Stimulated activated naive CD8-positive, alpha-beta T cell treated with anti-CD3 and anti-CD28 coated beads, Interleukin-15, Interleukin-2, amounts not matched to agents 100 ng/mL and 50 ng/mL, for 24 hours (primary cell): Measurements from ENCODE around the gene DHX35.
A peak's percentile ranks its signal among the peaks of the same experiment; 100 is the strongest.

Experiments used
- H3K27ac Mint-ChIP-seq: one replicate; pipeline ENCODE4 v1.8.0; 2021; ENCODE audit warnings: mild to moderate bottlenecking, mixed read lengths
- H3K27me3 Mint-ChIP-seq: one replicate; pipeline ENCODE4 v1.8.0; 2021; ENCODE audit warnings: mixed read lengths
- H3K36me3 Mint-ChIP-seq: one replicate; pipeline ENCODE4 v1.8.0; 2021; ENCODE audit warnings: low read depth, mixed read lengths
- H3K4me1 Mint-ChIP-seq: one replicate; pipeline ENCODE4 v1.8.0; 2021; ENCODE audit warnings: low read depth, mixed read lengths
- H3K4me3 Mint-ChIP-seq: one replicate; pipeline ENCODE4 v1.8.0; 2021; ENCODE audit warnings: mild to moderate bottlenecking, mixed read lengths
- H3K9me3 Mint-ChIP-seq: one replicate; pipeline ENCODE4 v1.8.0; 2021; ENCODE audit warnings: mixed read lengths

Gene DHX35

GRCh38 chr20:38962044-38962927 lies at the start of gene DHX35:
Gene DHX35, plus strand, starts transcription at chr20:38962344. Its CDS starts 24 bp downstream, at chr20:38962368.
- Mint-ChIP-seq H3K4me3 (peak within 1 kb of the TSS; percentile 95), H3K4me1 (peaks cover 35% of the 10 kb centered on the region), H3K36me3 (peaks cover 25% of the 10 kb centered on the region), H3K27me3 (no peaks in the 10 kb centered on the region), H3K9me3 (no peaks in the 10 kb centered on the region), H3K27ac (peak within 1 kb of the TSS; percentile 97)

GRCh38 chr20:38915355-38915754 lies 46.8 kb upstream of the DHX35 start:
- Mint-ChIP-seq H3K9me3 (no peaks in the 10 kb centered on the region), H3K27ac (no peak overlapping the region), H3K4me1 (no peaks in the 10 kb centered on the region), H3K4me3 (no peak overlapping the region), H3K27me3 (no peaks in the 10 kb centered on the region), H3K36me3 (peaks cover 51% of the 10 kb centered on the region)

GRCh38 chr20:38917657-38918056 lies 44.5 kb upstream of the DHX35 start:
- peaks cover 49% of the 10 kb centered on the region for H3K36me3 Mint-ChIP-seq
- H3K27ac Mint-ChIP-seq, result no peak overlapping the region
- no peaks in the 10 kb centered on the region for H3K9me3 Mint-ChIP-seq

GRCh38 chr20:38918172-38918571 lies 44.0 kb upstream of the DHX35 start:
- Mint-ChIP-seq H3K4me1 (no peaks in the 10 kb centered on the region), H3K4me3 (no peak overlapping the region), H3K36me3 (peaks cover 45% of the 10 kb centered on the region), H3K27ac (no peak overlapping the region), H3K27me3 (no peaks in the 10 kb centered on the region), H3K9me3 (no peaks in the 10 kb centered on the region)

More at GRCh38 chr20:38917657-38918056, 44.5 kb upstream of the DHX35 start:
- Mint-ChIP-seq H3K4me3 (no peak overlapping the region), H3K27me3 (no peaks in the 10 kb centered on the region), H3K4me1 (no peaks in the 10 kb centered on the region)

- Mint-ChIP-seq H3K4me1 (no peaks in the 10 kb centered on the region), H3K4me3 (no peak overlapping the region), H3K27me3 (no peaks in the 10 kb centered on the region), H3K36me3 (peaks cover 36% of the 10 kb centered on the region), H3K27ac (no peak overlapping the region), H3K9me3 (no peaks in the 10 kb centered on the region)
Observed at GRCh38 chr20:38919683-38920082, 42.5 kb upstream of the DHX35 start.

- no peaks in the 10 kb centered on the region for H3K9me3 Mint-ChIP-seq
Observed at GRCh38 chr20:38920411-38920810, 41.7 kb upstream of the DHX35 start.

GRCh38 chr20:38920851-38921250 lies 41.3 kb upstream of the DHX35 start:
- peaks cover 4% of the 10 kb centered on the region for H3K4me1 Mint-ChIP-seq
- H3K27ac Mint-ChIP-seq, result no peak overlapping the region
- H3K4me3 Mint-ChIP-seq, result no peak overlapping the region
- no peaks in the 10 kb centered on the region for H3K9me3 Mint-ChIP-seq
- H3K27me3 Mint-ChIP-seq, result no peaks in the 10 kb centered on the region
- H3K36me3 Mint-ChIP-seq, result peaks cover 31% of the 10 kb centered on the region

More at GRCh38 chr20:38920411-38920810, 41.7 kb upstream of the DHX35 start:
- Mint-ChIP-seq H3K4me3 (no peak overlapping the region), H3K27ac (no peak overlapping the region), H3K4me1 (no peaks in the 10 kb centered on the region), H3K36me3 (peaks cover 31% of the 10 kb centered on the region), H3K27me3 (no peaks in the 10 kb centered on the region)

- Mint-ChIP-seq H3K4me3 (no peak overlapping the region), H3K36me3 (peaks cover 12% of the 10 kb centered on the region)
Observed at GRCh38 chr20:38924718-38925117, 37.4 kb upstream of the DHX35 start.

GRCh38 chr20:38926142-38926933 lies 35.8 kb upstream of the DHX35 start, which contains the start of gene FAM83D:
Gene FAM83D, plus strand, starts transcription at chr20:38926417. Its CDS starts 26 bp downstream, at chr20:38926443.
- Mint-ChIP-seq H3K9me3 (no peaks in the 10 kb centered on the region), H3K27me3 (no peaks in the 10 kb centered on the region), H3K4me1 (peaks cover 28% of the 10 kb centered on the region), H3K36me3 (peaks cover 7% of the 10 kb centered on the region), H3K27ac (peak within 1 kb of the TSS; percentile 31), H3K4me3 (peak within 1 kb of the TSS; percentile 87)

More at GRCh38 chr20:38924718-38925117, 37.4 kb upstream of the DHX35 start:
- Mint-ChIP-seq H3K27ac (peak overlapping the region; percentile 50), H3K9me3 (no peaks in the 10 kb centered on the region), H3K4me1 (peaks cover 23% of the 10 kb centered on the region), H3K27me3 (no peaks in the 10 kb centered on the region)

GRCh38 chr20:38926934-38927616 lies 35.1 kb upstream of the DHX35 start:
- Mint-ChIP-seq H3K4me1 (peaks cover 28% of the 10 kb centered on the region), H3K9me3 (no peaks in the 10 kb centered on the region), H3K4me3 (peak overlapping the region; percentile 87), H3K36me3 (peaks cover 7% of the 10 kb centered on the region), H3K27ac (peak overlapping the region; percentile 31), H3K27me3 (no peaks in the 10 kb centered on the region)

- Mint-ChIP-seq H3K36me3 (peaks cover 7% of the 10 kb centered on the region), H3K4me3 (peak overlapping the region; percentile 87), H3K27me3 (no peaks in the 10 kb centered on the region), H3K9me3 (no peaks in the 10 kb centered on the region), H3K27ac (no peak overlapping the region), H3K4me1 (peaks cover 28% of the 10 kb centered on the region)
Observed at GRCh38 chr20:38927902-38928578, 34.1 kb upstream of the DHX35 start.

- peaks cover 28% of the 10 kb centered on the region for H3K4me1 Mint-ChIP-seq
- H3K27ac Mint-ChIP-seq, result no peak overlapping the region
- H3K27me3 Mint-ChIP-seq, result no peaks in the 10 kb centered on the region
- no peaks in the 10 kb centered on the region for H3K9me3 Mint-ChIP-seq
- peaks cover 3% of the 10 kb centered on the region for H3K36me3 Mint-ChIP-seq
- no peak overlapping the region for H3K4me3 Mint-ChIP-seq
Observed at GRCh38 chr20:38930242-38930569, 31.9 kb upstream of the DHX35 start.

GRCh38 chr20:38931984-38932383 lies 30.2 kb upstream of the DHX35 start:
- H3K27me3 Mint-ChIP-seq, result no peaks in the 10 kb centered on the region
- H3K27ac Mint-ChIP-seq, result no peak overlapping the region
- peaks cover 23% of the 10 kb centered on the region for H3K4me1 Mint-ChIP-seq
- no peaks in the 10 kb centered on the region for H3K9me3 Mint-ChIP-seq
- peaks cover 3% of the 10 kb centered on the region for H3K36me3 Mint-ChIP-seq
- H3K4me3 Mint-ChIP-seq, result no peak overlapping the region

GRCh38 chr20:38932457-38933120 lies 29.6 kb upstream of the DHX35 start:
- no peak overlapping the region for H3K27ac Mint-ChIP-seq
- no peak overlapping the region for H3K4me3 Mint-ChIP-seq
- peaks cover 3% of the 10 kb centered on the region for H3K36me3 Mint-ChIP-seq
- H3K9me3 Mint-ChIP-seq, result no peaks in the 10 kb centered on the region
- H3K27me3 Mint-ChIP-seq, result no peaks in the 10 kb centered on the region
- peaks cover 20% of the 10 kb centered on the region for H3K4me1 Mint-ChIP-seq
